BLaER1 treated with 17β-estradiol and CSF1 and Interleukin-3, amounts not matched to agents 10 nM and 100 nM (cell line): Measurements from ENCODE around the gene BEND7.

Source experiments
- H3K27ac ChIP-seq, 11 experiments: shearing (Covaris generic); formaldehyde crosslinking; 2 replicates each; pipeline ENCODE4 v1.8.1; 2022
- H3K27me3 ChIP-seq, 11 experiments: shearing (Covaris generic); formaldehyde crosslinking; 2 replicates each; pipeline ENCODE4 v1.8.1; 2022
- H3K36me3 ChIP-seq, 11 experiments: shearing (Covaris generic); formaldehyde crosslinking; 2 replicates each; pipeline ENCODE4 v1.8.1; 2022
- H3K4me1 ChIP-seq, 10 experiments: shearing (Covaris generic); formaldehyde crosslinking; 2 replicates each; pipeline ENCODE4 v1.8.1; 2022
- H3K4me2 ChIP-seq, 11 experiments: shearing (Covaris generic); formaldehyde crosslinking; 2 replicates each; pipeline ENCODE4 v1.8.1; 2022
- H3K4me3 ChIP-seq, 10 experiments: shearing (Covaris generic); formaldehyde crosslinking; 2 replicates each; pipeline ENCODE4 v1.8.1; 2022
- H3K9ac ChIP-seq, 11 experiments: shearing (Covaris generic); formaldehyde crosslinking; 2 replicates each; pipeline ENCODE4 v1.8.1; 2022
- H3K9me3 ChIP-seq, 11 experiments: shearing (Covaris generic); formaldehyde crosslinking; replicated peaks in 1 of 11; 2 replicates each; pipeline ENCODE4 v1.8.1; 2022
- H4K20me1 ChIP-seq, 11 experiments: shearing (Covaris generic); formaldehyde crosslinking; 2 replicates each; pipeline ENCODE4 v1.8.1; 2022
- Cebpa-rat ChIP-seq, 11 experiments: shearing (Covaris generic); IDR thresholded peaks; 2 replicates each; pipeline ENCODE4 v1.8.1; 2022

Gene BEND7

GRCh38 chr10:13402021-13402420 lies 126.8 kb downstream of the BEND7 start:
- H3K27me3 ChIP-seq, result no peaks in the 10 kb centered on the region
- H3K36me3 ChIP-seq, result no peaks in the 10 kb centered on the region
- no peak overlapping the region for H3K27ac ChIP-seq
- H4K20me1 ChIP-seq, result no peaks in the 10 kb centered on the region
- no peaks in the 10 kb centered on the region for H3K4me1 ChIP-seq
- H3K9me3 ChIP-seq, result peaks cover 0 to 20% (median 6%) of the 10 kb centered on the region in 11 experiments; a peak in 9 of 22 replicates
- no peak for TF ChIP-seq Cebpa-rat (IDR thresholded peaks at IDR 0.05)
- H3K4me3 ChIP-seq, result no peak overlapping the region
- H3K9ac ChIP-seq, result no peak overlapping the region
- no peak overlapping the region for H3K4me2 ChIP-seq

- H3K4me1 ChIP-seq, result no peaks in the 10 kb centered on the region; a peak in 1 of 20 replicates
- no peaks in the 10 kb centered on the region for H4K20me1 ChIP-seq
- peaks cover 0 to 19% (median 2%) of the 10 kb centered on the region in 11 experiments; a peak in 7 of 22 replicates for H3K9me3 ChIP-seq
- H3K27ac ChIP-seq, result no peak overlapping the region
- no peak overlapping the region for H3K9ac ChIP-seq
- H3K36me3 ChIP-seq, result no peaks in the 10 kb centered on the region
- H3K4me2 ChIP-seq, result no peak overlapping the region
- no peaks in the 10 kb centered on the region for H3K27me3 ChIP-seq
- TF ChIP-seq Cebpa-rat (IDR thresholded peaks at IDR 0.05), result no peak
- H3K4me3 ChIP-seq, result no peak overlapping the region
Measured at GRCh38 chr10:13401142-13401541, 127.7 kb downstream of the BEND7 start.

GRCh38 chr10:13400196-13400965 lies 128.4 kb downstream of the BEND7 start:
- H3K4me1 ChIP-seq, result no peaks in the 10 kb centered on the region; a peak in 1 of 20 replicates
- H3K27ac ChIP-seq, result no peak overlapping the region
- peaks cover 0 to 19% (median 0%) of the 10 kb centered on the region in 11 experiments; a peak in 4 of 22 replicates for H3K9me3 ChIP-seq
- H3K36me3 ChIP-seq, result no peaks in the 10 kb centered on the region
- no peak for TF ChIP-seq Cebpa-rat (IDR thresholded peaks at IDR 0.05)
- no peak overlapping the region for H3K9ac ChIP-seq
- no peaks in the 10 kb centered on the region for H3K27me3 ChIP-seq
- no peaks in the 10 kb centered on the region for H4K20me1 ChIP-seq
- no peak overlapping the region for H3K4me2 ChIP-seq
- H3K4me3 ChIP-seq, result no peak overlapping the region

GRCh38 chr10:13399752-13400151 lies 129.1 kb downstream of the BEND7 start:
- no peaks in the 10 kb centered on the region for H3K27me3 ChIP-seq
- H3K9ac ChIP-seq, result no peak overlapping the region
- no peaks in the 10 kb centered on the region for H4K20me1 ChIP-seq
- H3K9me3 ChIP-seq, result peaks cover 0 to 19% (median 0%) of the 10 kb centered on the region in 11 experiments; a peak in 4 of 22 replicates
- no peak overlapping the region for H3K27ac ChIP-seq
- H3K4me2 ChIP-seq, result no peak overlapping the region
- H3K36me3 ChIP-seq, result no peaks in the 10 kb centered on the region
- H3K4me3 ChIP-seq, result no peak overlapping the region
- H3K4me1 ChIP-seq, result no peaks in the 10 kb centered on the region; a peak in 1 of 20 replicates
- TF ChIP-seq Cebpa-rat (IDR thresholded peaks at IDR 0.05), result no peak

GRCh38 chr10:13399236-13399635 lies 129.6 kb downstream of the BEND7 start:
- H3K36me3 ChIP-seq, result no peaks in the 10 kb centered on the region
- no peaks in the 10 kb centered on the region; a peak in 1 of 20 replicates for H3K4me1 ChIP-seq
- H3K4me3 ChIP-seq, result no peak overlapping the region
- H3K9ac ChIP-seq, result no peak overlapping the region
- peaks cover 0 to 19% (median 0%) of the 10 kb centered on the region in 11 experiments; a peak in 4 of 22 replicates for H3K9me3 ChIP-seq
- H4K20me1 ChIP-seq, result no peaks in the 10 kb centered on the region
- no peaks in the 10 kb centered on the region for H3K27me3 ChIP-seq
- no peak for TF ChIP-seq Cebpa-rat (IDR thresholded peaks at IDR 0.05)
- H3K4me2 ChIP-seq, result no peak overlapping the region
- no peak overlapping the region for H3K27ac ChIP-seq

GRCh38 chr10:13397052-13397451 lies 131.8 kb downstream of the BEND7 start:
- Histone ChIP-seq H4K20me1 (no peaks in the 10 kb centered on the region), H3K27me3 (no peaks in the 10 kb centered on the region), H3K9me3 (peaks cover 0 to 19% (median 0%) of the 10 kb centered on the region in 11 experiments; a peak in 4 of 22 replicates), H3K9ac (no peak overlapping the region), H3K4me1 (no peaks in the 10 kb centered on the region; a peak in 1 of 20 replicates), H3K4me2 (no peak overlapping the region), H3K27ac (no peak overlapping the region), H3K36me3 (no peaks in the 10 kb centered on the region), H3K4me3 (no peak overlapping the region)
- no peak for TF ChIP-seq Cebpa-rat (IDR thresholded peaks at IDR 0.05)

- H3K27ac ChIP-seq, result no peak overlapping the region
- TF ChIP-seq Cebpa-rat (IDR thresholded peaks at IDR 0.05), result no peak
Measured at GRCh38 chr10:13396369-13396768, 132.4 kb downstream of the BEND7 start.

GRCh38 chr10:13395540-13395939 lies 133.3 kb downstream of the BEND7 start:
- Histone ChIP-seq H3K4me3 (no peak overlapping the region), H3K27me3 (no peaks in the 10 kb centered on the region), H4K20me1 (no peaks in the 10 kb centered on the region), H3K4me2 (no peak overlapping the region), H3K9ac (no peak overlapping the region), H3K36me3 (no peaks in the 10 kb centered on the region), H3K4me1 (peaks cover 0 to 10% (median 0%) of the 10 kb centered on the region in 10 experiments; a peak in 4 of 20 replicates), H3K9me3 (peaks cover 0 to 22% (median 0%) of the 10 kb centered on the region in 11 experiments; a peak in 4 of 22 replicates), H3K27ac (no peak overlapping the region)
- no peak for TF ChIP-seq Cebpa-rat (IDR thresholded peaks at IDR 0.05)

More at GRCh38 chr10:13396369-13396768, 132.4 kb downstream of the BEND7 start:
- Histone ChIP-seq H3K4me3 (no peak overlapping the region), H3K27me3 (no peaks in the 10 kb centered on the region), H3K4me2 (no peak overlapping the region), H3K4me1 (peaks cover 0 to 2% (median 0%) of the 10 kb centered on the region in 10 experiments; a peak in 1 of 20 replicates), H3K9me3 (peaks cover 0 to 19% (median 0%) of the 10 kb centered on the region in 11 experiments; a peak in 4 of 22 replicates), H3K9ac (no peak overlapping the region), H3K36me3 (no peaks in the 10 kb centered on the region), H4K20me1 (no peaks in the 10 kb centered on the region)

- Histone ChIP-seq H3K9ac (no peak overlapping the region), H3K27me3 (no peaks in the 10 kb centered on the region), H3K36me3 (no peaks in the 10 kb centered on the region), H3K27ac (no peak overlapping the region), H3K4me1 (peaks cover 0 to 11% (median 0%) of the 10 kb centered on the region in 10 experiments; a peak in 4 of 20 replicates), H3K9me3 (peaks cover 0 to 18% (median 0%) of the 10 kb centered on the region in 11 experiments; a peak in 1 of 22 replicates), H3K4me3 (no peak overlapping the region), H3K4me2 (no peak overlapping the region), H4K20me1 (no peaks in the 10 kb centered on the region)
- no peak for TF ChIP-seq Cebpa-rat (IDR thresholded peaks at IDR 0.05)
Measured at GRCh38 chr10:13393640-13394039, 135.2 kb downstream of the BEND7 start.
